ENCODE data around the gene ILDR2. TPM values are rescaled to one million over a fixed set of nuclear protein-coding genes. Genes with fewer than 3 reads are reported as not detected.

ILDR2 gene
- total RNA-seq, 1 donor from 2014 or later = 2.7 TPM

GRCh38 chr1:166971252-166971651 lies 4.1 kb downstream of the ILDR2 start:
- Mint-ChIP-seq H3K36me3 (ENCODE audit: low read depth) (no peaks in the 10 kb centered on the region), H3K4me3 (ENCODE audit: unreplicated experiment) (no peak overlapping the region), H3K27me3 (ENCODE audit: low read depth) (peaks cover 74% of the 10 kb centered on the region), H3K9me3 (ENCODE audit: low read depth) (no peaks in the 10 kb centered on the region), H3K27ac (ENCODE audit: unreplicated experiment) (no peak overlapping the region), H3K4me1 (ENCODE audit: low read depth) (peaks cover 11% of the 10 kb centered on the region)
- DNase-seq (ENCODE audit: low spot score) = no peak
- TF ChIP-seq CTCF (IDR thresholded peaks at IDR 0.05) = no peak

- Mint-ChIP-seq H3K27me3 (ENCODE audit: low read depth) (peaks cover 77% of the 10 kb centered on the region), H3K9me3 (ENCODE audit: low read depth) (no peaks in the 10 kb centered on the region), H3K4me1 (ENCODE audit: low read depth) (no peaks in the 10 kb centered on the region)
Measured at GRCh38 chr1:166969074-166969677, 6.2 kb downstream of the ILDR2 start.

DNA sequence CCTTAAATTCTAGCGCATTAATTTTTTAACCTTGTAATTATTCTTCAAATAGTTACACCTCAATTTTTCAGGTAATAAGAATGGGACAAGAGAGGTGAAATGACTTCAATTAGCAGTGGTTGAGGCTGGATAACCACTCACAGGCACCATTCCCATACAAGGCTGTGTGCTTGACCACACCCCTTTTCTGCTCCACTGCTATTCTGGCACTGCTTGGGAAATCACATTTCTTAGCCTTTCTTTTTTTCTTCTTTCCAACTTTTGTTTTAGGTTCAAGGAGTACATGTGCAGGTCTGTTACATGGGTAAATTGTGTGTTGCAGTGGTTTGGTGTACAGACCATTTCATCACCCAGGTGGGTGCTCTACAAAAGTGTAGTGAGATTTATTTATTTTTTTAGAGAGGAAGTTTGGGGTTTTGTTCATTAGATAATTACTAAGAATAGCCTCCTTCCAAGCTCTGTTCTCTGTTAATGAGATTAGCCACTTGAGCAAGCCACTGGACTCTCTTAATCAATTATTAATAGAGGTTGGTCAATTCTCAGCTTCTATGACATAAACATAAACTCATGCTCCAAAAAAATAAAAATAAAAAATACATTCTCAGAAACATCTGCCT lies 14.4 kb downstream of the ILDR2 start:
- TF ChIP-seq CTCF (IDR thresholded peaks at IDR 0.05) = no peak
- H3K27me3 Mint-ChIP-seq (ENCODE audit: low read depth) = peaks cover 72% of the 10 kb centered on the region
- no peaks in the 10 kb centered on the region for H3K36me3 Mint-ChIP-seq (ENCODE audit: low read depth)
- H3K4me3 Mint-ChIP-seq (ENCODE audit: unreplicated experiment) = no peak overlapping the region
- H3K9me3 Mint-ChIP-seq (ENCODE audit: low read depth) = no peaks in the 10 kb centered on the region
- no peaks in the 10 kb centered on the region for H3K4me1 Mint-ChIP-seq (ENCODE audit: low read depth)
- no peak overlapping the region for H3K27ac Mint-ChIP-seq (ENCODE audit: unreplicated experiment)
- DNase-seq (ENCODE audit: low spot score) = no peak

More at GRCh38 chr1:166969074-166969677, 6.2 kb downstream of the ILDR2 start:
- TF ChIP-seq CTCF (IDR thresholded peaks at IDR 0.05) = no peak
- no peak overlapping the region for H3K27ac Mint-ChIP-seq (ENCODE audit: unreplicated experiment)
- H3K4me3 Mint-ChIP-seq (ENCODE audit: unreplicated experiment) = no peak overlapping the region
- no peak for DNase-seq (ENCODE audit: low spot score)
- H3K36me3 Mint-ChIP-seq (ENCODE audit: low read depth) = no peaks in the 10 kb centered on the region

DNA sequence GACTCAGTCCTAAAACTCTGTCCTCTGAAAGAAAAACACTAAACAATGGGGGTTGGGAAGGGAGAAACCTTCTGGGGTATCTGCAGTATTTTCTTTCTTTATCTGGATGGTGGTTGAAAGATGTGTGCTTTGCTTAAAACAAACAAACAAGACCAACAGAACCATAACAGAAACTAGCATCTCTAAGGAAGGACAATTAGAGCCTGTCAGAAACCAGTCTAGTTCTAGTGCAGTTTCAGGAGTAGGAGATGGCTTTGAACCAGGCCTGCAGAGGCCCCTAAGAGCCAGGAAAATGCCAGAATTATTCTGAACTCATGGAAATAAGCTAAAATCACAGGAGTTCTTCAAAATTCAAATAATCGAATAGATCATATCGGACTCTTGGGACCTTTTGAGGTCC lies 18.5 kb downstream of the ILDR2 start:
- H3K36me3 Mint-ChIP-seq (ENCODE audit: low read depth) = no peaks in the 10 kb centered on the region
- TF ChIP-seq CTCF (IDR thresholded peaks at IDR 0.05) = no peak
- peaks cover 46% of the 10 kb centered on the region for H3K27me3 Mint-ChIP-seq (ENCODE audit: low read depth)
- peaks cover 12% of the 10 kb centered on the region for H3K4me1 Mint-ChIP-seq (ENCODE audit: low read depth)
- H3K27ac Mint-ChIP-seq (ENCODE audit: unreplicated experiment) = no peak overlapping the region
- DNase-seq (ENCODE audit: low spot score) = no peak
- no peak overlapping the region for H3K4me3 Mint-ChIP-seq (ENCODE audit: unreplicated experiment)
- no peaks in the 10 kb centered on the region for H3K9me3 Mint-ChIP-seq (ENCODE audit: low read depth)

- H3K36me3 Mint-ChIP-seq (ENCODE audit: low read depth) = no peaks in the 10 kb centered on the region
- H3K4me3 Mint-ChIP-seq (ENCODE audit: unreplicated experiment) = no peak overlapping the region
- no peak for TF ChIP-seq CTCF (IDR thresholded peaks at IDR 0.05)
- H3K27me3 Mint-ChIP-seq (ENCODE audit: low read depth) = peaks cover 42% of the 10 kb centered on the region
- H3K27ac Mint-ChIP-seq (ENCODE audit: unreplicated experiment) = no peak overlapping the region
- peaks cover 17% of the 10 kb centered on the region for H3K4me1 Mint-ChIP-seq (ENCODE audit: low read depth)
- no peaks in the 10 kb centered on the region for H3K9me3 Mint-ChIP-seq (ENCODE audit: low read depth)
- no peak for DNase-seq (ENCODE audit: low spot score)
Measured at GRCh38 chr1:166956057-166956850, 19.1 kb downstream of the ILDR2 start.
